Stimulated activated CD8-positive, alpha-beta memory T cell treated with anti-CD3 and anti-CD28 coated beads, Interleukin-12 subunit alpha, Interleukin-12 subunit beta, amount 100 ng/mL, for 4 hours (primary cell): Measurements from ENCODE around the gene NAPG.
"Not testable (repeated sequence)": the region's sequence is repeated elsewhere in the genome, so short reads cannot be mapped to it uniquely, and the experiment has no call there.

ENCODE experiments used
- DNase-seq: peaks from one replicate; pipeline ENCODE4 v3.0.0-alpha.2; 2020; ENCODE audit warnings: low read depth

Gene NAPG

GRCh38 chr18:10514601-10515000 is 11.2 kb upstream of the NAPG start:
- DNase-seq = no peak

- DNase-seq = no peak
Measured at GRCh38 chr18:10515456-10515855, 10.4 kb upstream of the NAPG start.

GRCh38 chr18:10516078-10516477 is 9.7 kb upstream of the NAPG start:
- DNase-seq = no peak

GRCh38 chr18:10518595-10519255 is 7.1 kb upstream of the NAPG start:
- DNase-seq = no peak

- DNase-seq = no peak
Measured at GRCh38 chr18:10519366-10519765, 6.5 kb upstream of the NAPG start.

- DNase-seq = no peak
Measured at GRCh38 chr18:10519999-10520935, 5.6 kb upstream of the NAPG start.

GRCh38 chr18:10521566-10521965 is 4.3 kb upstream of the NAPG start:
- no peak for DNase-seq

GRCh38 chr18:10522574-10522973 is 3.3 kb upstream of the NAPG start:
- DNase-seq = no peak

- no peak for DNase-seq
Measured at GRCh38 chr18:10523544-10523943, 2.3 kb upstream of the NAPG start.

- no peak for DNase-seq
Measured at GRCh38 chr18:10524507-10525370, 1.1 kb upstream of the NAPG start.

- DNase-seq = no peak
Measured at GRCh38 chr18:10525371-10525691, 496 bp upstream of the NAPG start.

- DNase-seq = no peak
Measured at GRCh38 chr18:10526561-10526949, 728 bp downstream of the NAPG start.

- no peak for DNase-seq
Measured at GRCh38 chr18:10528439-10528838, 2.6 kb downstream of the NAPG start.

GRCh38 chr18:10530002-10530401 is 4.2 kb downstream of the NAPG start:
- no peak for DNase-seq

- no peak for DNase-seq
Measured at GRCh38 chr18:10530852-10531251, 5.0 kb downstream of the NAPG start.

GRCh38 chr18:10533111-10533510 is 7.3 kb downstream of the NAPG start:
- DNase-seq = no peak

- DNase-seq = no peak
Measured at GRCh38 chr18:10536280-10536679, 10.5 kb downstream of the NAPG start.

- no peak for DNase-seq
Measured at GRCh38 chr18:10537765-10538164, 11.9 kb downstream of the NAPG start.

GRCh38 chr18:10539124-10539523 is 13.3 kb downstream of the NAPG start:
- DNase-seq = not testable (repeated sequence)

GRCh38 chr18:10543277-10543676 is 17.4 kb downstream of the NAPG start:
- DNase-seq = no peak

GRCh38 chr18:10544093-10544748 is 18.4 kb downstream of the NAPG start:
- DNase-seq = no peak
